Stimulated activated CD4-positive, alpha-beta T cell treated with anti-CD3 and anti-CD28 coated beads, Interleukin-2, amount 100 ng/mL, for 24 hours (primary cell): ENCODE results near the gene FAM221B.

Experiments used
- DNase-seq, 2 donors: peaks; one replicate each; pipeline ENCODE4 v3.0.0-alpha.2; 2020

The FAM221B gene

GRCh38 chr9:35814841-35815543 lies 13.5 kb downstream of the FAM221B start, which contains the start of gene HINT2:
Gene HINT2, minus strand, starts transcription at chr9:35815042. Its CDS starts 63 bp downstream, at chr9:35814979.
- peak; percentile 98 to 99 for DNase-seq

- DNase-seq = peak; percentile 44 to 52
These were observed 14.3 kb downstream of the FAM221B start for GRCh38 chr9:35814106-35814840.

GRCh38 chr9:35813434-35814105 lies 15.0 kb downstream of the FAM221B start:
- DNase-seq = no peak

GRCh38 chr9:35812025-35812602 lies 16.4 kb downstream of the FAM221B start, which contains the start of gene SPAG8:
Gene SPAG8, minus strand, starts transcription at chr9:35812262. Its CDS starts 115 bp downstream, at chr9:35812147.
- peak; percentile 90 to 94 for DNase-seq

GRCh38 chr9:35811381-35812024 lies 17.0 kb downstream of the FAM221B start:
- DNase-seq = no peak

GRCh38 chr9:35810122-35810521 lies 18.4 kb downstream of the FAM221B start:
- DNase-seq = no peak

- no peak for DNase-seq
These were observed 20.1 kb downstream of the FAM221B start for GRCh38 chr9:35808433-35808832.

- DNase-seq = no peak
These were observed 22.4 kb downstream of the FAM221B start for GRCh38 chr9:35806101-35806500.

GRCh38 chr9:35801328-35802128 lies 27.0 kb downstream of the FAM221B start:
- DNase-seq = no peak

GRCh38 chr9:35800530-35800929 lies 28.0 kb downstream of the FAM221B start:
- no peak for DNase-seq

GRCh38 chr9:35798658-35799374 lies 29.7 kb downstream of the FAM221B start:
- peak; percentile 38 to 59 for DNase-seq

- no peak for DNase-seq
These were observed 31.0 kb downstream of the FAM221B start for GRCh38 chr9:35797311-35798109.

- no peak for DNase-seq
These were observed 32.8 kb downstream of the FAM221B start for GRCh38 chr9:35795695-35796094.

GRCh38 chr9:35793461-35793860 lies 35.1 kb downstream of the FAM221B start:
- DNase-seq = no peak

GRCh38 chr9:35792826-35793225 lies 35.7 kb downstream of the FAM221B start:
- no peak for DNase-seq

- no peak for DNase-seq
These were observed 36.3 kb downstream of the FAM221B start for GRCh38 chr9:35792024-35792813.

- no peak for DNase-seq
These were observed 37.1 kb downstream of the FAM221B start, which contains the start of gene NPR2 for GRCh38 chr9:35791297-35791921. Gene NPR2, plus strand, starts transcription at chr9:35791591. Its CDS starts 818 bp downstream, at chr9:35792409.
